ENCODE results near the gene COASY.

DNA sequence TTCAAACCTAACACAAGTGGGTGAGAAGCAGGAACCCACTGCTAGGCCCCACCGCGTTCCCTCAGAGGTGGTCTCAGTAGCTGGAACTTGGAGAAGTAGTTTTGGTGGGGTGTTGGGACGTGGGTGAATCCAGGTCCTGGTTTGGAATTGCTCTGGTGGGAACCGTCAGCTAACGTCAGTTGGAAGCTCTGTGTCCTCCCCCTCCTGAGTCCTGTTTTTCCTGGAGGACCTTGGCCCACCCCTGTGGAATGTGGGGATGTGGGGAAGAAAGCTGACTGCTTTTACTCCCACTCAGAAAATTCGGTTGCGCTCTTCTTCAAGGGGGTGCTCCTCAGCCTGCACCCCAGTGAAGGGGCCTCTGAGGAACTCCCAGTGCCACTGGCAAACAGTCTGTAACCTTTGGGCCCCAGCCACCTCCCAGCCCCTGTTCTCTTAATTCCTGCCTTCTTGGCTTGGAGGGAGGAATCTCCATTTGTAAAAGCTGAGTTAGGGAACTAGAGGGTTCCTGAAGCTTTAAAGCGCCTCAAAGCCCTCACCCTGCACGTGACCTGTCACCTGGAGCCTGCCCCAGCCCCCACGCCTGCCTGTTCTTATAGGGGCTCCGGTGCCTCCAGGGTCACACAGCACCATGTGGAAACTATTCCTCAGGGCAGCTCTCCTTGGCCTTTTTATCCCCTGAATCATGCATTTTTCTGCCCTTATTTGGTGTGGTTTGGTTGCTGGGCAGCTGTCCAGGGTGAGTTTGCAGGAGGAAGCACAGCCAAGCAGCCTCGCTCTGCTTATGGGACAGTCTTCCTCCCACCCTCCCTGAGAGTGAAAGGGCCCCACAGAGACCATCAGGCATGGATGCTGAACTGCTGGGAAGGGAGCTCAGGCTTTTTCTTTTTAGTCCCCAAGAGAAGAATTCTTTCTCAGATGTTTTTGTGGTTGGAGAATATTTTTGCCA is 42.1 kb upstream of the COASY start:
- TF ChIP-seq MXI1 (IDR thresholded peaks at IDR 0.05; ENCODE audit: low read depth, low read length) (no peak), CTCF (IDR thresholded peaks at IDR 0.05) (no peak), RAD21 (IDR thresholded peaks at IDR 0.05; ENCODE audit: low read length) (no peak), FOXM1 (IDR thresholded peaks at IDR 0.05; ENCODE audit: low read depth) (peak; percentile 87; the same call in 1 of the 2 replicates), JUND (IDR thresholded peaks at IDR 0.05) (peak; percentile 90), REST (IDR thresholded peaks at IDR 0.05; ENCODE audit: low read depth, low read length) (peak; percentile 84), NFIC (IDR thresholded peaks at IDR 0.05; ENCODE audit: borderline replicate concordance) (peak; percentile 94), TAF1 (IDR thresholded peaks at IDR 0.05; ENCODE audit: borderline replicate concordance, low read depth, low read length) (peak; percentile 61; the same call in 1 of the 2 replicates), GATA2 (CRISPR knock-in tag; IDR thresholded peaks at IDR 0.05) (no peak), POLR2AphosphoS5 (IDR thresholded peaks at IDR 0.05; ENCODE audit: low read depth, low read length) (peak; percentile 78), RFX5 (IDR thresholded peaks at IDR 0.05; ENCODE audit: low read length) (no peak), RXRA (IDR thresholded peaks at IDR 0.05; ENCODE audit: borderline replicate concordance, low read depth) (peak; percentile 95)
- TF ChIP-seq, protein P1, sequence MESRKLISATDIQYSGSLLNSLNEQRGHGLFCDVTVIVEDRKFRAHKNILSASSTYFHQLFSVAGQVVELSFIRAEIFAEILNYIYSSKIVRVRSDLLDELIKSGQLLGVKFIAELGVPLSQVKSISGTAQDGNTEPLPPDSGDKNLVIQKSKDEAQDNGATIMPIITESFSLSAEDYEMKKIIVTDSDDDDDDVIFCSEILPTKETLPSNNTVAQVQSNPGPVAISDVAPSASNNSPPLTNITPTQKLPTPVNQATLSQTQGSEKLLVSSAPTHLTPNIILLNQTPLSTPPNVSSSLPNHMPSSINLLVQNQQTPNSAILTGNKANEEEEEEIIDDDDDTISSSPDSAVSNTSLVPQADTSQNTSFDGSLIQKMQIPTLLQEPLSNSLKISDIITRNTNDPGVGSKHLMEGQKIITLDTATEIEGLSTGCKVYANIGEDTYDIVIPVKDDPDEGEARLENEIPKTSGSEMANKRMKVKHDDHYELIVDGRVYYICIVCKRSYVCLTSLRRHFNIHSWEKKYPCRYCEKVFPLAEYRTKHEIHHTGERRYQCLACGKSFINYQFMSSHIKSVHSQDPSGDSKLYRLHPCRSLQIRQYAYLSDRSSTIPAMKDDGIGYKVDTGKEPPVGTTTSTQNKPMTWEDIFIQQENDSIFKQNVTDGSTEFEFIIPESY (IDR thresholded peaks at IDR 0.05; ENCODE audit: borderline replicate concordance, low read depth): no peak; the same call in 1 of the 2 replicates
